ENCODE measurements around the gene OXT. TPM values are rescaled to one million over a fixed set of nuclear protein-coding genes. Genes with fewer than 3 reads are reported as not detected.
"Not testable (repeated sequence)": the region's sequence is repeated elsewhere in the genome, so short reads cannot be mapped to it uniquely, and the experiment has no call there.

Gene OXT
- total RNA-seq (1 to 10 TPM in 1 of 2 experiments, not detected in 1; 1.5 TPM), polyA plus RNA-seq (under 1 TPM in 1 of 2 donors, not detected in 1; 1.00 TPM)

- peak within 1 kb of the TSS; percentile 44 for H3K27ac ChIP-seq (ENCODE audit: low read depth, low read length)
Observed at GRCh38 chr20:3071610-3072529, at the start of gene OXT. Gene OXT, plus strand, starts transcription at chr20:3071620. Its CDS starts 36 bp downstream, at chr20:3071656.

GRCh38 chr20:3021777-3022176 lies 49.6 kb upstream of the OXT start:
- Mint-ChIP-seq H3K27me3 (no peaks in the 10 kb centered on the region), H3K36me3 (peaks cover 54 to 70% of the 10 kb centered on the region in 2 donors), H3K27ac (no peak overlapping the region), H3K4me1 (no peaks in the 10 kb centered on the region), H3K4me3 (no peak overlapping the region), H3K9me3 (no peaks in the 10 kb centered on the region)
- no peak overlapping the region for H3K4me3 ChIP-seq (ENCODE audit: low read length in 2 of 2)
- H3K36me3 ChIP-seq (ENCODE audit: insufficient read depth, low read length): peaks cover 52% of the 10 kb centered on the region
- no peaks in the 10 kb centered on the region for H3K9me3 ChIP-seq (ENCODE audit: control insufficient read depth in 1 of 2, low read length in 2 of 2)
- ChIA-PET CTCF (ENCODE audit: partially characterized antibody) (no interaction called here), POLR2A (ENCODE audit: partially characterized antibody) (no interaction called here)
- intact Hi-C loops (cut with micrococcal nuclease): no loop called here
- H3K4me1 ChIP-seq (ENCODE audit: insufficient read depth, low read length): no peaks in the 10 kb centered on the region
- no peaks in the 10 kb centered on the region for H3K27me3 ChIP-seq (ENCODE audit: insufficient read depth, low read length)
- no peak overlapping the region for H3K27ac ChIP-seq (ENCODE audit: low read depth, low read length)
- DNase-seq: no peak

More at GRCh38 chr20:3071610-3072529, at the start of gene OXT:
- peak; percentile 64 to 81 (median 68) for DNase-seq
- Histone ChIP-seq H3K36me3 (ENCODE audit: insufficient read depth, low read length) (no peaks in the 10 kb centered on the region), H3K9me3 (ENCODE audit: control insufficient read depth in 1 of 2, low read length in 2 of 2) (no peaks in the 10 kb centered on the region), H3K4me1 (ENCODE audit: insufficient read depth, low read length) (peaks cover 21% of the 10 kb centered on the region), H3K27me3 (ENCODE audit: insufficient read depth, low read length) (no peaks in the 10 kb centered on the region), H3K4me3 (ENCODE audit: low read length in 2 of 2) (peak within 1 kb of the TSS in 1 of 2 donors; percentile 54)
- Mint-ChIP-seq H3K27ac (peak within 1 kb of the TSS; percentile 62 to 95 (median 93)), H3K9me3 (no peaks in the 10 kb centered on the region), H3K27me3 (no peaks in the 10 kb centered on the region), H3K4me3 (peak within 1 kb of the TSS; percentile 82 to 94 (median 90)), H3K36me3 (no peaks in the 10 kb centered on the region), H3K4me1 (peaks cover 12 to 27% (median 17%) of the 10 kb centered on the region in 4 donors)
- ChIA-PET POLR2A (ENCODE audit: partially characterized antibody) (interaction anchor here (1.4 to 3.5 kb wide), 3 partner anchors 15 to 21 kb away, joined by 3 to 22 read pairs (median 3); no protein-coding TSS in a partner anchor), CTCF (ENCODE audit: partially characterized antibody) (interaction anchor here (2.2 kb wide), 1 partner anchor 43 kb away, joined by 8 read pairs; no protein-coding TSS in a partner anchor)
- intact Hi-C loops (cut with micrococcal nuclease): loop anchor here (2.0 kb wide), 1 partner anchor 21 kb away; no protein-coding TSS in a partner anchor

DNA sequence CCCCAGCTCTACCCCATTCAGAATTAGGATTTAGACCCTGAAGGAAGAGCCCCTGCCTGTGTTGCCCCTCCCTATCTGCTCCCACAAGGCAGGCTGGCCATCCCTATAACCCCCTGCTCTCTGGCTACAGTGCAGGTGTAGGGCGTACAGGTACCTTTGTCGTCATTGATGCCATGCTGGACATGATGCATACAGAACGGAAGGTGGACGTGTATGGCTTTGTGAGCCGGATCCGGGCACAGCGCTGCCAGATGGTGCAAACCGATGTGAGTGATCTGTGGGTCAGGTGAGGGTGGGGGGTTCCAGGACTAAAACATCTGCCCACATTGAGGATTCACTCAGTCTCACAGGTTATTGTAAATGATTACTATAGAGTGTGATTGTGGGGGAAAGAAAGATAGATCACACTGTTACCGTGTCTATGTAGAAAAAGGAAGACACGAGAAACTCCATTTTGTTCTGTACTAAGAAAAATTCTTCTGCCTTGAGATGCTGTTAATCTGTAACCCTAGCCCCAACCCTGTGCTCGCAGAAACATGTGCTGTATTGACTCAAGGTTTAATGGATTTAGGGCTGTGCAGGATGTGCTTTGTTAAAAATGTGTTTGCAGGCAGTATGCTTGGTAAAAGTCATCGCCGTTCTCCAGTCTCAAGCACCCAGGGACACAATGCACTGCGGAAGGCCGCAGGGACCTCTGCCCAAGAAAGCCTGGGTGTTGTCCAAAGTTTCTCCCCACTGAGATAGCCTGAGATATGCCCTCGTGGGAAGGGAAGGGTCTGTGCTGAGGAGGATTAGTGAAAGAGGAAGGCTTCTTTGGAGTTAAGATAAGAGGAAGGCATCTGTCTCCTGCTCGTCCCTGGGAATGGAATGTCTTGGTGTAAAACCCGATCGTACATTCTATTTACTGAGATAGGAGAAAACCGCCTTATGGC lies 48.6 kb upstream of the OXT start:
- H3K4me3 Mint-ChIP-seq; CTCF ChIA-PET (ENCODE audit: partially characterized antibody); H3K4me1 ChIP-seq (ENCODE audit: insufficient read depth, low read length); H3K27me3 ChIP-seq (ENCODE audit: insufficient read depth, low read length); H3K4me1 Mint-ChIP-seq; intact Hi-C loops (cut with micrococcal nuclease); DNase-seq; H3K9me3 ChIP-seq (ENCODE audit: control insufficient read depth in 1 of 2, low read length in 2 of 2); H3K4me3 ChIP-seq (ENCODE audit: low read length in 2 of 2); H3K27me3 Mint-ChIP-seq; H3K27ac ChIP-seq (ENCODE audit: low read depth, low read length); H3K9me3 Mint-ChIP-seq; POLR2A ChIA-PET (ENCODE audit: partially characterized antibody): not testable (repeated sequence)
- Mint-ChIP-seq H3K36me3 (peaks cover 49 to 70% of the 10 kb centered on the region in 2 donors), H3K27ac (peak overlapping the region in 3 of 7 donors; percentile 31 to 53 (median 51))
- H3K36me3 ChIP-seq (ENCODE audit: insufficient read depth, low read length): peaks cover 54% of the 10 kb centered on the region

DNA sequence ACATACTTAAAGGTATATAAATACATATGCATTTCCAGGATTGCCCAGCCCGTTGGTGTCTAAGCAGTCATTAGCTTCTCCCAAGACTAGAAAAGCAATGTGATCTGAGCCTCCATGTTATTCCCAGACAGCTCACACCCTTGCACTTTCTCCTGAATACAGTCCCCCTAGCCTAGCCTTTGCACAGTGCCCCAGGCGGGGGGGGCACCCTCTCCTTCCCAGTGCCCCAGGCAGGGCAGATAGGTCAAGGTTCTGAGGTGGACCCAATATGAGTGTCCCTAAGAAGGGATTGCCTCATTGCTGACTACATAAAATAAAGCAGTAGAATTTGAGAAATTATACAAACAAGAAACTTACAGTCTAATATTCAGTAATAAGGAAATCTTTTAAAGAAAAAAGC lies 43.4 kb upstream of the OXT start:
- no peak for DNase-seq
- H3K4me1 ChIP-seq (ENCODE audit: insufficient read depth, low read length): no peaks in the 10 kb centered on the region
- H3K27ac ChIP-seq (ENCODE audit: low read depth, low read length): no peak overlapping the region
- intact Hi-C loops (cut with micrococcal nuclease): no loop called here
- H3K36me3 ChIP-seq (ENCODE audit: insufficient read depth, low read length): peaks cover 51% of the 10 kb centered on the region
- ChIA-PET POLR2A (ENCODE audit: partially characterized antibody) (no interaction called here), CTCF (ENCODE audit: partially characterized antibody) (no interaction called here)
- H3K4me1 Mint-ChIP-seq: peaks cover 0 to 2% (median 0%) of the 10 kb centered on the region in 4 donors
- no peak overlapping the region for H3K4me3 ChIP-seq (ENCODE audit: low read length in 2 of 2)
- peaks cover 36 to 64% of the 10 kb centered on the region in 2 donors for H3K36me3 Mint-ChIP-seq
- H3K9me3 Mint-ChIP-seq: no peaks in the 10 kb centered on the region
- no peaks in the 10 kb centered on the region for H3K27me3 Mint-ChIP-seq
- H3K27me3 ChIP-seq (ENCODE audit: insufficient read depth, low read length): no peaks in the 10 kb centered on the region
- no peaks in the 10 kb centered on the region for H3K9me3 ChIP-seq (ENCODE audit: control insufficient read depth in 1 of 2, low read length in 2 of 2)
- H3K4me3 Mint-ChIP-seq: no peak overlapping the region
- H3K27ac Mint-ChIP-seq: peak overlapping the region in 3 of 7 donors; percentile 18 to 63 (median 57)

DNA sequence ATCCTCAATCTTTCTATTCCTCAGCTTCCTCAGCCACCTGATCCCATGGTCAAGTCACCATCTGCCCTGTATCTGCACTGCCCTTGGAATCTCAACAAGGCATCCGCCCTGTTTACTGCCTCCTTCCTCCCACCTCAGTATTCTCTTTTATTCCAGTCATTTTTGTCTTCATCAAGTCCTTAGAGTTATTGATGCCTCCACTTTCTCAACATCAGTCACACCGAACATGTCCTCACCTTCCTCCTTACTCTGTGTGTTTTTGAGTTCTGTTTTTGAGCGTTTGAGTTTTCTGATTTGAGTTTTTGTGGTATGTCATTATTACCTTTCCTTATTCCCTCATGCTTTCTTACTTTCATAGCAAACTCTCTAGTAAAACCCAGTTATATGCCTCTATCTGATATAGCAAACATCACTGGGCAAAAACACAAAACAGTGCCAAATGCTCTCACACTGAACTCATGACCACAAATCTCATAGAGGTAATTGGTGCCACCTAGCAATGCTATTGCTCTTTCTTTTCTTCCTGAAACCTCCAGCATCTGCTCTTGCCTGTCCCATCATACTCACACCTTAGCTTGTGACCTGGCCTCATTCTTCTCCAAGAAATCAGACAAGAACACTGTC lies 39.8 kb upstream of the OXT start:
- H3K27ac Mint-ChIP-seq: no peak overlapping the region
- no peaks in the 10 kb centered on the region for H3K9me3 Mint-ChIP-seq
- H3K27me3 Mint-ChIP-seq: no peaks in the 10 kb centered on the region
- DNase-seq: no peak
- ChIA-PET CTCF (ENCODE audit: partially characterized antibody) (no interaction called here), POLR2A (ENCODE audit: partially characterized antibody) (no interaction called here)
- Histone ChIP-seq H3K36me3 (ENCODE audit: insufficient read depth, low read length) (peaks cover 53% of the 10 kb centered on the region), H3K4me1 (ENCODE audit: insufficient read depth, low read length) (no peaks in the 10 kb centered on the region), H3K4me3 (ENCODE audit: low read length in 2 of 2) (no peak overlapping the region), H3K9me3 (ENCODE audit: control insufficient read depth in 1 of 2, low read length in 2 of 2) (no peaks in the 10 kb centered on the region), H3K27me3 (ENCODE audit: insufficient read depth, low read length) (no peaks in the 10 kb centered on the region), H3K27ac (ENCODE audit: low read depth, low read length) (no peak overlapping the region)
- intact Hi-C loops (cut with micrococcal nuclease): no loop called here
- no peak overlapping the region for H3K4me3 Mint-ChIP-seq
- H3K36me3 Mint-ChIP-seq: peaks cover 34 to 60% of the 10 kb centered on the region in 2 donors
- H3K4me1 Mint-ChIP-seq: peaks cover 0 to 2% (median 0%) of the 10 kb centered on the region in 4 donors

GRCh38 chr20:3032624-3033023 lies 38.8 kb upstream of the OXT start:
- intact Hi-C loops (cut with micrococcal nuclease): no loop called here
- no peaks in the 10 kb centered on the region for H3K9me3 ChIP-seq (ENCODE audit: control insufficient read depth in 1 of 2, low read length in 2 of 2)
- Mint-ChIP-seq H3K27ac (no peak overlapping the region), H3K4me3 (no peak overlapping the region), H3K27me3 (no peaks in the 10 kb centered on the region), H3K36me3 (peaks cover 32 to 57% of the 10 kb centered on the region in 2 donors), H3K4me1 (peaks cover 0 to 2% (median 0%) of the 10 kb centered on the region in 4 donors), H3K9me3 (no peaks in the 10 kb centered on the region)
- no peaks in the 10 kb centered on the region for H3K4me1 ChIP-seq (ENCODE audit: insufficient read depth, low read length)
- no peak overlapping the region for H3K27ac ChIP-seq (ENCODE audit: low read depth, low read length)
- no peak overlapping the region for H3K4me3 ChIP-seq (ENCODE audit: low read length in 2 of 2)
- no peak for DNase-seq
- no peaks in the 10 kb centered on the region for H3K27me3 ChIP-seq (ENCODE audit: insufficient read depth, low read length)
- CTCF ChIA-PET (ENCODE audit: partially characterized antibody): no interaction called here
- H3K36me3 ChIP-seq (ENCODE audit: insufficient read depth, low read length): peaks cover 53% of the 10 kb centered on the region
- POLR2A ChIA-PET (ENCODE audit: partially characterized antibody): no interaction called here

Data from CD4-positive, alpha-beta memory T cell (primary cell).